ENCODE measurements around the gene RIMKLA. TPM values are rescaled to one million over a fixed set of nuclear protein-coding genes. Genes with fewer than 3 reads are reported as not detected.

Gene RIMKLA
- total RNA-seq, 1 donor from 2014 or later, result 0.27 TPM

- H3K36me3 Mint-ChIP-seq (ENCODE audit: low read depth), result no peaks in the 10 kb centered on the region
- H3K9me3 Mint-ChIP-seq (ENCODE audit: low read depth), result no peaks in the 10 kb centered on the region
- DNase-seq (ENCODE audit: low spot score), result no peak
- no peak for TF ChIP-seq CTCF (IDR thresholded peaks at IDR 0.05)
- H3K27me3 Mint-ChIP-seq (ENCODE audit: low read depth), result peaks cover 8% of the 10 kb centered on the region
- no peak overlapping the region for H3K27ac Mint-ChIP-seq (ENCODE audit: unreplicated experiment)
- H3K4me1 Mint-ChIP-seq (ENCODE audit: low read depth), result no peaks in the 10 kb centered on the region
- no peak overlapping the region for H3K4me3 Mint-ChIP-seq (ENCODE audit: unreplicated experiment)
These were observed 53.7 kb downstream of the RIMKLA start for GRCh38 chr1:42434340-42434739.

- no peak for TF ChIP-seq CTCF (IDR thresholded peaks at IDR 0.05)
- DNase-seq (ENCODE audit: low spot score), result no peak
- Mint-ChIP-seq H3K27me3 (ENCODE audit: low read depth) (no peaks in the 10 kb centered on the region), H3K9me3 (ENCODE audit: low read depth) (no peaks in the 10 kb centered on the region), H3K36me3 (ENCODE audit: low read depth) (no peaks in the 10 kb centered on the region), H3K4me3 (ENCODE audit: unreplicated experiment) (no peak overlapping the region), H3K4me1 (ENCODE audit: low read depth) (peaks cover 8% of the 10 kb centered on the region), H3K27ac (ENCODE audit: unreplicated experiment) (peak overlapping the region; percentile 45)
These were observed 59.3 kb downstream of the RIMKLA start for GRCh38 chr1:42439940-42440339.

GRCh38 chr1:42442662-42443061 is 62.1 kb downstream of the RIMKLA start:
- Mint-ChIP-seq H3K4me3 (ENCODE audit: unreplicated experiment) (no peak overlapping the region), H3K9me3 (ENCODE audit: low read depth) (no peaks in the 10 kb centered on the region), H3K36me3 (ENCODE audit: low read depth) (no peaks in the 10 kb centered on the region), H3K27me3 (ENCODE audit: low read depth) (peaks cover 3% of the 10 kb centered on the region), H3K27ac (ENCODE audit: unreplicated experiment) (no peak overlapping the region), H3K4me1 (ENCODE audit: low read depth) (peaks cover 8% of the 10 kb centered on the region)
- no peak for DNase-seq (ENCODE audit: low spot score)
- no peak for TF ChIP-seq CTCF (IDR thresholded peaks at IDR 0.05)

GRCh38 chr1:42449256-42449655 is 68.7 kb downstream of the RIMKLA start:
- no peak for DNase-seq (ENCODE audit: low spot score)
- Mint-ChIP-seq H3K9me3 (ENCODE audit: low read depth) (no peaks in the 10 kb centered on the region), H3K27ac (ENCODE audit: unreplicated experiment) (no peak overlapping the region), H3K4me3 (ENCODE audit: unreplicated experiment) (no peak overlapping the region), H3K27me3 (ENCODE audit: low read depth) (peaks cover 13% of the 10 kb centered on the region), H3K4me1 (ENCODE audit: low read depth) (no peaks in the 10 kb centered on the region), H3K36me3 (ENCODE audit: low read depth) (no peaks in the 10 kb centered on the region)
- no peak for TF ChIP-seq CTCF (IDR thresholded peaks at IDR 0.05)

GRCh38 chr1:42450061-42450460 is 69.5 kb downstream of the RIMKLA start:
- no peak for TF ChIP-seq CTCF (IDR thresholded peaks at IDR 0.05)

More at GRCh38 chr1:42450061-42450460, 69.5 kb downstream of the RIMKLA start:
- no peak for DNase-seq (ENCODE audit: low spot score)
- Mint-ChIP-seq H3K9me3 (ENCODE audit: low read depth) (no peaks in the 10 kb centered on the region), H3K27ac (ENCODE audit: unreplicated experiment) (no peak overlapping the region), H3K4me1 (ENCODE audit: low read depth) (no peaks in the 10 kb centered on the region), H3K36me3 (ENCODE audit: low read depth) (no peaks in the 10 kb centered on the region), H3K27me3 (ENCODE audit: low read depth) (peaks cover 13% of the 10 kb centered on the region), H3K4me3 (ENCODE audit: unreplicated experiment) (no peak overlapping the region)

All from chondrocyte (in vitro differentiated cells).